HepG2 (cell line): ENCODE results near the gene DUS1L. TPM values are rescaled to one million over a fixed set of nuclear protein-coding genes. Genes with fewer than 3 reads are reported as not detected.

Experiments
- BORCS8-MEF2B ChIP-seq: sonication (generic); formaldehyde crosslinking; IDR thresholded peaks from 2 replicates; pipeline ENCODE4 v1.8.0; 2022; ENCODE audit warnings: mild to moderate bottlenecking, missing genetic modification reagents
- CREM ChIP-seq, 2 experiments: sonication (generic) in 1 of 2; formaldehyde crosslinking in 1 of 2; IDR thresholded peaks; 2 replicates each; pipeline versions ENCODE4 v1.4.0 to v1.6.1; 2016 to 2020; ENCODE audit warnings: antibody characterized with exemption in 1 of 2, mild to moderate bottlenecking in 1 of 2, missing genetic modification reagents in 1 of 2
- ETV6 ChIP-seq: sonication (generic); formaldehyde crosslinking; conservative IDR thresholded peaks from 2 replicates; pipeline ENCODE4 v1.4.0; 2020; ENCODE audit warnings: missing genetic modification reagents
- NKX3-1 ChIP-seq: sonication (generic); formaldehyde crosslinking; IDR thresholded peaks from 2 replicates; pipeline ENCODE4 v1.5.0; 2020; ENCODE audit warnings: missing genetic modification reagents
- PHF20 ChIP-seq: sonication (generic); formaldehyde crosslinking; IDR thresholded peaks from 2 replicates; pipeline ENCODE4 v1.5.0; 2020; ENCODE audit warnings: mild to moderate bottlenecking, missing genetic modification reagents
- REPIN1 ChIP-seq: sonication (generic); formaldehyde crosslinking; IDR thresholded peaks from 2 replicates; pipeline ENCODE4 v1.8.0; 2022; ENCODE audit warnings: missing genetic modification reagents, low read depth, mild to moderate bottlenecking, borderline replicate concordance
- RXRA ChIP-seq: sonication (generic); formaldehyde crosslinking; IDR thresholded peaks from 2 replicates; pipeline ENCODE4 v1.5.1; 2020; ENCODE audit warnings: missing genetic modification reagents
- SAP130 ChIP-seq: IDR thresholded peaks from 2 replicates; pipeline ENCODE4 v1.6.1; 2016; ENCODE audit warnings: low read depth
- SNAI1 ChIP-seq: sonication (generic); formaldehyde crosslinking; IDR thresholded peaks from 2 replicates; pipeline ENCODE4 v1.5.0; 2020; ENCODE audit warnings: mild to moderate bottlenecking, missing genetic modification reagents, borderline replicate concordance
- ZFP36L2 ChIP-seq: sonication (generic); formaldehyde crosslinking; IDR thresholded peaks from 2 replicates; pipeline ENCODE4 v1.4.0; 2020; ENCODE audit warnings: missing genetic modification reagents
- ZMAT5 ChIP-seq: sonication (generic); formaldehyde crosslinking; IDR thresholded peaks from 2 replicates; pipeline ENCODE4 v1.5.0; 2020; ENCODE audit warnings: mild to moderate bottlenecking, low read depth, missing genetic modification reagents, borderline replicate concordance
- ZNF343 ChIP-seq: sonication (generic); formaldehyde crosslinking; IDR thresholded peaks from 2 replicates; pipeline ENCODE4 v1.4.0; 2020; ENCODE audit warnings: mild to moderate bottlenecking, missing genetic modification reagents
- ZNF746 ChIP-seq: sonication (generic); formaldehyde crosslinking; IDR thresholded peaks from 2 replicates; pipeline ENCODE4 v1.8.0; 2022; ENCODE audit warnings: mild to moderate bottlenecking, missing genetic modification reagents
- ZSCAN5A ChIP-seq: sonication (generic); formaldehyde crosslinking; IDR thresholded peaks from 2 replicates; pipeline ENCODE4 v1.8.0; 2022; ENCODE audit warnings: mild to moderate bottlenecking, missing genetic modification reagents, borderline replicate concordance
- polyA plus RNA-seq, 8 experiments: library from polyadenylated mRNA; depleted of rRNA in 3 of 8; stranded (reverse) in 7 of 8; unstranded in 1 of 8; fragments of >200 nt; fragmentation: Illumina TruSeq in 4 of 8; extraction: Trizol in 4 of 8; gene quantifications; 2 replicates each; pipeline versions ENCODE4 v1.2.1 to v1.2.3, GENCODE V29; 2011 to 2016; ENCODE audit warnings: low read depth in 4 of 8, missing spikeins in 1 of 8, mixed read lengths in 1 of 8; ENCODE audit not compliant: insufficient read depth in 1 of 8
- total RNA-seq, 5 experiments: library from RNA; depleted of rRNA; stranded (reverse); fragments of >200 nt; fragmentation: Illumina TruSeq; extraction: Trizol; gene quantifications; 2 replicates each; pipeline ENCODE4 v1.2.3, GENCODE V29; 2016; ENCODE audit warnings: low read depth in 1 of 5
- TF ChIP-seq, protein P1 (sequence below): IDR thresholded peaks from 2 replicates; pipeline ENCODE4 v1.6.1; 2012; ENCODE audit warnings: low read length, improper control_type of control experiment
- TF ChIP-seq, protein P2 (sequence below): sonication (generic); formaldehyde crosslinking; conservative IDR thresholded peaks from 2 replicates; pipeline ENCODE4 v1.4.0; 2020; ENCODE audit warnings: missing genetic modification reagents
- TF ChIP-seq, protein P3 (sequence below): sonication (generic); formaldehyde crosslinking; IDR thresholded peaks from 2 replicates; pipeline ENCODE4 v1.5.0; 2020; ENCODE audit warnings: mild to moderate bottlenecking, missing genetic modification reagents, borderline replicate concordance

Gene DUS1L
- total and polyA plus RNA-seq, 2 of the 13 experiments (the other 11 are each of a cell fraction or from before 2014, with no cell fraction given): 81.0 to 109 TPM

GRCh38 chr17:82103553-82104451, 38.2 kb upstream of the DUS1L start (continued):
- TF ChIP-seq ZNF343 (CRISPR knock-in tag) (no peak), REPIN1 (CRISPR knock-in tag) (0 out of 2 replicates have a peak, but pooled peaks have one; percentile 59), SNAI1 (no peak), ZMAT5 (CRISPR knock-in tag) (no peak), RXRA (CRISPR knock-in tag) (peak; percentile 97), ETV6 (no peak), SAP130 (peak; percentile 97), CREM (IDR thresholded peaks at IDR 0.05) (peak; percentile 56; the same call in 1 of the 2 replicates), CREM (CRISPR knock-in tag; IDR thresholded peaks at IDR 0.05) (no peak), PHF20 (CRISPR knock-in tag) (no peak), BORCS8-MEF2B (peak; percentile 73; the same call in 1 of the 2 replicates), NKX3-1 (CRISPR knock-in tag) (peak; percentile 68; the same call in 1 of the 2 replicates), ZSCAN5A (CRISPR knock-in tag) (peak; percentile 64; the same call in 1 of the 2 replicates), ZFP36L2 (CRISPR knock-in tag) (no peak), ZNF746 (CRISPR knock-in tag) (peak; percentile 91)
- TF ChIP-seq, protein P1, sequence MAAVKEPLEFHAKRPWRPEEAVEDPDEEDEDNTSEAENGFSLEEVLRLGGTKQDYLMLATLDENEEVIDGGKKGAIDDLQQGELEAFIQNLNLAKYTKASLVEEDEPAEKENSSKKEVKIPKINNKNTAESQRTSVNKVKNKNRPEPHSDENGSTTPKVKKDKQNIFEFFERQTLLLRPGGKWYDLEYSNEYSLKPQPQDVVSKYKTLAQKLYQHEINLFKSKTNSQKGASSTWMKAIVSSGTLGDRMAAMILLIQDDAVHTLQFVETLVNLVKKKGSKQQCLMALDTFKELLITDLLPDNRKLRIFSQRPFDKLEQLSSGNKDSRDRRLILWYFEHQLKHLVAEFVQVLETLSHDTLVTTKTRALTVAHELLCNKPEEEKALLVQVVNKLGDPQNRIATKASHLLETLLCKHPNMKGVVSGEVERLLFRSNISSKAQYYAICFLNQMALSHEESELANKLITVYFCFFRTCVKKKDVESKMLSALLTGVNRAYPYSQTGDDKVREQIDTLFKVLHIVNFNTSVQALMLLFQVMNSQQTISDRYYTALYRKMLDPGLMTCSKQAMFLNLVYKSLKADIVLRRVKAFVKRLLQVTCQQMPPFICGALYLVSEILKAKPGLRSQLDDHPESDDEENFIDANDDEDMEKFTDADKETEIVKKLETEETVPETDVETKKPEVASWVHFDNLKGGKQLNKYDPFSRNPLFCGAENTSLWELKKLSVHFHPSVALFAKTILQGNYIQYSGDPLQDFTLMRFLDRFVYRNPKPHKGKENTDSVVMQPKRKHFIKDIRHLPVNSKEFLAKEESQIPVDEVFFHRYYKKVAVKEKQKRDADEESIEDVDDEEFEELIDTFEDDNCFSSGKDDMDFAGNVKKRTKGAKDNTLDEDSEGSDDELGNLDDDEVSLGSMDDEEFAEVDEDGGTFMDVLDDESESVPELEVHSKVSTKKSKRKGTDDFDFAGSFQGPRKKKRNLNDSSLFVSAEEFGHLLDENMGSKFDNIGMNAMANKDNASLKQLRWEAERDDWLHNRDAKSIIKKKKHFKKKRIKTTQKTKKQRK: no peak
- TF ChIP-seq, protein P2, sequence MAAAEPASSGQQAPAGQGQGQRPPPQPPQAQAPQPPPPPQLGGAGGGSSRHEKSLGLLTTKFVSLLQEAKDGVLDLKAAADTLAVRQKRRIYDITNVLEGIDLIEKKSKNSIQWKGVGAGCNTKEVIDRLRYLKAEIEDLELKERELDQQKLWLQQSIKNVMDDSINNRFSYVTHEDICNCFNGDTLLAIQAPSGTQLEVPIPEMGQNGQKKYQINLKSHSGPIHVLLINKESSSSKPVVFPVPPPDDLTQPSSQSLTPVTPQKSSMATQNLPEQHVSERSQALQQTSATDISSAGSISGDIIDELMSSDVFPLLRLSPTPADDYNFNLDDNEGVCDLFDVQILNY (CRISPR knock-in tag): no peak
- TF ChIP-seq, protein P3, sequence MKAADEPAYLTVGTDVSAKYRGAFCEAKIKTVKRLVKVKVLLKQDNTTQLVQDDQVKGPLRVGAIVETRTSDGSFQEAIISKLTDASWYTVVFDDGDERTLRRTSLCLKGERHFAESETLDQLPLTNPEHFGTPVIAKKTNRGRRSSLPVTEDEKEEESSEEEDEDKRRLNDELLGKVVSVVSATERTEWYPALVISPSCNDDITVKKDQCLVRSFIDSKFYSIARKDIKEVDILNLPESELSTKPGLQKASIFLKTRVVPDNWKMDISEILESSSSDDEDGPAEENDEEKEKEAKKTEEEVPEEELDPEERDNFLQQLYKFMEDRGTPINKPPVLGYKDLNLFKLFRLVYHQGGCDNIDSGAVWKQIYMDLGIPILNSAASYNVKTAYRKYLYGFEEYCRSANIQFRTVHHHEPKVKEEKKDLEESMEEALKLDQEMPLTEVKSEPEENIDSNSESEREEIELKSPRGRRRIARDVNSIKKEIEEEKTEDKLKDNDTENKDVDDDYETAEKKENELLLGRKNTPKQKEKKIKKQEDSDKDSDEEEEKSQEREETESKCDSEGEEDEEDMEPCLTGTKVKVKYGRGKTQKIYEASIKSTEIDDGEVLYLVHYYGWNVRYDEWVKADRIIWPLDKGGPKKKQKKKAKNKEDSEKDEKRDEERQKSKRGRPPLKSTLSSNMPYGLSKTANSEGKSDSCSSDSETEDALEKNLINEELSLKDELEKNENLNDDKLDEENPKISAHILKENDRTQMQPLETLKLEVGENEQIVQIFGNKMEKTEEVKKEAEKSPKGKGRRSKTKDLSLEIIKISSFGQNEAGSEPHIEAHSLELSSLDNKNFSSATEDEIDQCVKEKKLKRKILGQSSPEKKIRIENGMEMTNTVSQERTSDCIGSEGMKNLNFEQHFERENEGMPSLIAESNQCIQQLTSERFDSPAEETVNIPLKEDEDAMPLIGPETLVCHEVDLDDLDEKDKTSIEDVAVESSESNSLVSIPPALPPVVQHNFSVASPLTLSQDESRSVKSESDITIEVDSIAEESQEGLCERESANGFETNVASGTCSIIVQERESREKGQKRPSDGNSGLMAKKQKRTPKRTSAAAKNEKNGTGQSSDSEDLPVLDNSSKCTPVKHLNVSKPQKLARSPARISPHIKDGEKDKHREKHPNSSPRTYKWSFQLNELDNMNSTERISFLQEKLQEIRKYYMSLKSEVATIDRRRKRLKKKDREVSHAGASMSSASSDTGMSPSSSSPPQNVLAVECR (CRISPR knock-in tag): peak; percentile 89
